ENCODE data around the gene COX8C.

Gene COX8C, protein sequence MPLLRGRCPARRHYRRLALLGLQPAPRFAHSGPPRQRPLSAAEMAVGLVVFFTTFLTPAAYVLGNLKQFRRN

GRCh38 chr14:93346926-93347721 lies at the start of gene COX8C:
TSS of gene COX8C (plus strand) at chr14:93347182. CDS start at chr14:93347269, 87 bp downstream.
- DNase-seq: no peak

GRCh38 chr14:93299416-93299815 lies 47.6 kb upstream of the COX8C start:
- no peak for DNase-seq

GRCh38 chr14:93299866-93300265 lies 47.1 kb upstream of the COX8C start:
- DNase-seq: no peak

DNA sequence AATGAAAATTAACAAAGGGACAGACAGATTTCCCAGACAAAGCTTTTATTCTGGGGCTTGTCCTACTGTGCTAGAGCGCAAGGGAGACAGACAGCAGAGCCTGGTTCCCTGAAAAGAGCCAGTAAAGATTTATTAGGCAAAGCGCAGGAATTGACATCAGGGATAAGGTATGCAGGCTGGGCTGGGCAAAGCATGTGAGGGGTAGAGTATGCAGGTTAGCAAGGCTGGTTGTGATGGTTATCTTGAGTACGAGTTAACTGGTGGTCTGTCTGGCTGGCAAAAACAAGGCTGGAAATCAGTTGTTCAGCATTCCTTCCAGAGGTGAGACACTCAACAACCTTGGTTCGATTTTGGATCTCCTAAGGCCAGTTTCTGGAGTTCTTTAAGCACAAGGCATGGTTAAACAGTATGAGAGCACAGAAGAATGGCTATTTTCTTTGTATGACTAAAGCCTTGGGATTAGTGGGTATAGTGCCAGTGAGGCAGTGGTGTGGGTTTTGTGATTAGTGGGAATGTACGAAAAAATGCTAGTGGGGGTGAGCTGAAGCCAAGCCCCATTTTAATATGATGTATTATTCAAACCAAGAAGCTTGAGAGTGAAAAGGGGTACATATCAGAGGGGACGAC lies 45.0 kb upstream of the COX8C start:
- DNase-seq: no peak

DNA sequence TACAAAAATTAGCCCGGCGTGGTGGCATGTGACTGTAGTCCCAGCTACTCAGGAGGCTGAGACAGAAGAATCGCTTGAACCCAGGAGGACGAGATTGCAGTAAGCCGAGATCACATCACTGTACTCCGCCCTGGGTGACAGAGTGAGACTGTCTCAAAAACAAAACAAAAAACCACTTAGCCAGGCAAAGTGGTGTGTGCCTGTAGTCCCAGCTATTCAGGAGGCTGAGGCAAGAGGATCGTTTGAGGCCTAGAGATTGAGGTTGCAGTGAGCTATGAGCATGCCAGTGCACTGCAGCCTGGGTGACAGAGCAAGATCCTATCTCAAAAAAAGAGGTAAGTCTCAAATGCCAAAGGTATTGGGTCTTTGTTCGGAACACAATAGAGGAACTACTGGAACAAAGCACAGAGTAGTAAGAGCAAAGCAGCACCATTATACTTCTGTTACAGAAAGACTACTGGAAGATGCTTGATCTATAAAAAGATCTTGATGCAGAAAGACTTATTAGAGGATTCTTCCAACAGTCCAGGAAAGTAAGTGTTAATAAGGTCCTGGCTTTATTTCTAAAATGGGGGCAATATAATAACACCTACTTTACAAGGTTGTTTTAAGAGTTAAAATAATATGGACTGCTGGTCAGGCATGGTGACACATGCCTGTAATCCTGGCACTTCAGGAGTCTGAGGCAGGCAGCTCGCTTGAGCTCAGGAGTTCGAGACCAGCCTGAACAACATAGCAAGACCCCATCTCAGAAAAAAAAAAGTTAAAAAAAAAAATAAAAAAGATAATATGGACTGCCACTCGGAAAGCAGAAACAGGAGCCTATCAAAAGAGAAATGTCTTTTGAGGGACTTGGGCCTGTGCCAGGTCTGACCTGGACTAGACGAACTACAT lies 44.0 kb upstream of the COX8C start:
- no peak for DNase-seq

GRCh38 chr14:93303659-93304058 lies 43.3 kb upstream of the COX8C start:
- DNase-seq: no peak

- no peak for DNase-seq
These were observed 42.2 kb upstream of the COX8C start for GRCh38 chr14:93304771-93305170.

DNA sequence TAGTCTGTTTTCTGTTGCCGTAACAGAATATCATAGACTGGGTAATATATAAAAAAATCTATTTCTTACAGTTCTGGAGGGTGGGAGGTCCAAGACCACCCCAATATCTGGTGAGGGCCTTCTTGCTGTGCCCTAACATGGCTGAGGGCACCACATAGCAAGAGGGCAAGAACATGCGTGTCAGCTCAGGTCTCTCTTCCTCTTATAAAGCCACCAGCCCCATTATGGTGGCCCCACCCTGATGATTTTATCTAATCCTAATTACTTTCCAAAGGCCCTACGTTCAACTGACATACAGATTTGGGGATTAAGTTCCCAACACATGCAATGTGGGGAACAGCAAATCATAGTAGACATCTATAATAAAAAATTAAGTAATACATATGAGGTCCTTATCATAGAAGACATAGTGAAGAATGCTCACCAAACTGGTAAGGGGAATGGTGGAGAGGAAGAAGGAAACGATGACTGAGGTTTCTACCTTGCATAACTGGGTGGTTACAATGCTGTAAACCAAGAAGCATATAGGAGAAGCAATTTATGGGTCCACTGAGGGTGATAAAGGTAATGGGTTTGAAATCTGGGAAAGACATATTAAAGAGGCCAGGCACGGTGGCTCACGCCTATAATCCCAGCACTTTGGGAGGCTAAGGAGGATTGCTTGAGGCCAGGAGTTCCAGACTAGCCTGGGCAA lies 41.1 kb upstream of the COX8C start:
- DNase-seq: no peak

DNA sequence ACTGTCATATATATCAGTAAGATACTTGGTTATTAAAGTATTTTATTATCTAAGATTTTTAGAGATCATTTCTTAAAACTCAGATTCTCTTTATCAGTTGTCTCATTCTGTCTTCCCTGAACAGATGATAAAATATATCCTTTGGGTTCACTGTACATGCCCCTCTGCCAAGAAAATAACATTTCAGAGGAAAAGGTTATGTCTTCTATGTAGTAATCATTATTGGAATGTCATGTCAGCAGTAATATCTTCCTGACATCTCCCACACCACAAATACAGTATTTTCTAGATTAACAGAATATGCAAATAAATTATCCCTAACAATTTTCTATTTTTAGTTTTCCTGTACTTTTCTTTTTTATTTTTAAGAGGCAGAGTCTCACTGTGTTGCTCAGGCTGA lies 40.2 kb upstream of the COX8C start:
- DNase-seq: no peak

DNA sequence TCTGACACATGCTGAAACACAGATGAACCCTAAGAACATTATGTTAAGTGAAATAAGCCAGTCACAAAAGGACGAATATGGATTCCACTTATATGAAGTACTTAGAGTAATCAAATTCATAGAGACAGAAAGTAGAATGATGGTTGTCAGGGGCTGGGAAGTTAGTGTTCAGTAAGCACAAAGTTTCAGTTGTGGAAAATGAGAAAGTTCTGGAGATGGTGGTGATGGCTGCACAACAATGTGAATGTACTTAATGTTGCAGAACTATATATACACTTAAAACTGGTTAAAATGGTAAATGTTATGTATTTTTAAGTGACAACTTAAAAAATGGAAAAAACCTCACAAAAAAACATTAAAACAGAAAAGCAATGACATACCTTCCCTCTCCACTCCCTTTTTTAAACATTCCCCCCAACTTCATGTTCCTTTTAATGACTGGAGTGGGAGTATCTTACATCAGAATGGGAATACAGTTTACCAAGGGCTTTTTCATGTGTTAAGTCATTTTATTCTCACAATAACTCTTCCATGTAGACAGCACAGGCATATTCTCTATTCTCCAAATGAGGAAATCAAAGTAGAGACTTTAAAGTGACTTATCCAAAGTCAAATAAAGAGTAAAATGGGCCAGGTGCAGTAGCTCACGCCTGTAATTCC lies 38.2 kb upstream of the COX8C start:
- DNase-seq: no peak

DNA sequence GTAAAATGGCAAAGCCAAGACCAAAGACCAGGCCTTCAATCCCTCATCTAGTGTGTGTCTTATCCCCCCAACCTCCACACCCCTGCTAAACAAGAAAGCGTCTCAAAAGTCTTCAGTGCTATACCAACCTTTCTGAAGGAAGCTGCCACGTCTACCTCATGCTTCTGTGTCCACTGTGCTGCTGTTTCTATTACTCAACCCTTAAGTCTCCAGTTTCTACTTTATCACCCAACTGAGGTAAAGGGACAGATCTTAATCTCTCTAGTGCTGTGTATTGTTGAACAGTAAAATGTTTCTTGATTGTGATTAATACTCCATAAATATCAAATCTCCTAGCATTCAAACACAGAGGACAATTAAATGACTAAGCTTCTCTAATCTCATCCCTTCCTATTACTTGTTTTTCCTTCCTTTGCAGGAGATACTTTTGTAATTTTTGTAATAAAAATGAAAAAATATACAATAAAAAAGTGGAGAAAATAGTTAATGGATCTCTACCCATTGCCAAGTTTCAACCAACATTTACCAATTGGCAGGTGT lies 37.5 kb upstream of the COX8C start:
- no peak for DNase-seq

DNA sequence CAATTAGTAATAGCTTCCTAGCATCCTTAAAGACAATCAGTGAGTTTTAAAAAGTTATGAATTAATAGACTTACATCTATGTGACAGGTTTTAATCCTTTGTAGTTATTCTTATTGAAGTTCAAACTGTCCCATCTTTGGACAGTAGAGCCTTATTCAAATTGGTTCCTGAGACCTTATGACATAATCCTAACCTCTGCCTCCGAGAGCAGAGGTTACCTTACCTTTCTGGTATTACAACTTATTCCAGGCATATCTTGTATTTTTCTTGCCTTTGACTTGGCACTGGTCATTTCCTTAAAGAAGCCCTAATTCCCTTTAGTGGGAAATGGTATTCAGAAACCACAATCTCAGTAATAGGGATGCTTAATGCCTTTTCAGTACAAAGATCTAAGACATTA lies 35.9 kb upstream of the COX8C start:
- DNase-seq: no peak

DNA sequence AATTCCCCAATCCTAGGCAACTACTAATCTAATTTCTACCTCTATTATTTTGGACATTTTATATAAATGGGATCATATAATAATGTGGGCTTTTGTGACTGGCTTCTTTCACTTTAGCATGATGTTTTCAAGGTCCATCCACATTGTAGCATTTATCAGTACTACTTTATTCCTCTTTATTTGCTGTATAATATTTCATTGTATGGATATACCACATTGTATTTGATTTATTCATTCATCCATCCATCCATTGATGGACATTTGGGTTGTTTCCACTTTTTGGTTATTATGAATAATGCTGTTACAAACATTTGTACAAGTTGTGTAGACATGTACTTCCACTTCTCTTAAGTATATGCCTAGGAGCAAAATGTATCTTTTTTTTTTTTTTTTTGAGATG lies 31.4 kb upstream of the COX8C start:
- DNase-seq: no peak

DNA sequence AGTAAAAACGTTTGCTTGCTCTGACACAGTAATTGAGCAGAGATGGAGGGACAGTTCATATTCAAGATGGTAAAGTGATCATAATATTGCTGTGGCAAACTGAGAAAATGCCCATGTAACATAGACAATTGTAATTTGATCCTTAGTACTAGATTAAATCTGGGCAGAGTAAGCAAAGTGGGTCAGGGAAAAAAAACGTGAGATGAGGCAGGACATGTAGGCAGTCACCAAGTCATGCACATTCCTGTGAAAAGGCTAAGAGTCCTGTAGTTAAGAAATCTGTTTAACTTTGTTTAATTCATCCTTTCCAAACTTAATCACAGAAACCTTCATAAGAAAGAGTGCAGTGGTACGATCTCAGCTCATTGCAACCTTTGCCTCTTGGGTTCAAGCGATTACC lies 30.3 kb upstream of the COX8C start:
- DNase-seq: no peak

GRCh38 chr14:93317210-93317874 lies 29.6 kb upstream of the COX8C start:
- DNase-seq: no peak

DNA sequence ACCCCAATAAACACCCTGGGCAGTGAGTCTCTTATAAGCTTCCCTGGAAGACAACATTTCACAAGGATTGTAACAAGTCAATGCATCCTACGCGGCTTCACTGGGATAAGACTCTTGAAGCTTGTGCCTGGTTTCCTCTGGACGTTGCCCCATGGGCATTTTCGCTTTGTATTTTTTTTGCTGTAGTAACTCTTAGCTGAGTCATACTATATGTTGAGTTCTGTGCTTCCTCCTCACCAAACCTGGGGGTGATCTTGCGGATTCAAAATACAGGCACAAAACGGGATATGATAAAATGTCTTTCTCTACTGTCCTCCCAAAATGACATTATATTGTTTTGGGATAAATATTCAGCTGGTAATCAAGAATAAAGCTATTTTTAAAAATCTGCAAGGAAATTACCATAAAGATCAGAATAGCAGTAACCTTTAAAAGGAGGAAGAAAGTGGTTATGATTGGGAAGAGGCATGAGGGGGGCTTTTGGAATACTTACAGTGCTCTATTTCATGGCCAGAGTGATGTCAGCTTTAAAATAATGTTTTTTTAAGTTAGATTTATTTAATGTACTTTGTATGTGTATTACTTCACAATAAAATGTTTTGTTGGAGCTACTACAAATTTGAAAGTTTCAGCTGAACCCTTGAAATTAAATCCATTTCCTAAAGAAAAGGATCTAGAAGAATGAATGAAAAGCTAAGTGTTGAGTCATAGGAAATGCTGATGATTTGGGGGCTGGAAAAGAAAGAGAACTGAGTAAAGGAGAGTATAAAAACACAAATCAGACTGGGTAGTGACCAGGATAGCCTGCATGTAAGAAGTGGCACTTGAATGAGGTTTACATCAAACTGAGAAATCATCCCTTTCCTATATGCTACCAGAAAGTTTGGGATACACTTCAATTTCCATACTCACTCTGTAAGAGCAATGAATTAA lies 28.8 kb upstream of the COX8C start:
- no peak for DNase-seq

DNA sequence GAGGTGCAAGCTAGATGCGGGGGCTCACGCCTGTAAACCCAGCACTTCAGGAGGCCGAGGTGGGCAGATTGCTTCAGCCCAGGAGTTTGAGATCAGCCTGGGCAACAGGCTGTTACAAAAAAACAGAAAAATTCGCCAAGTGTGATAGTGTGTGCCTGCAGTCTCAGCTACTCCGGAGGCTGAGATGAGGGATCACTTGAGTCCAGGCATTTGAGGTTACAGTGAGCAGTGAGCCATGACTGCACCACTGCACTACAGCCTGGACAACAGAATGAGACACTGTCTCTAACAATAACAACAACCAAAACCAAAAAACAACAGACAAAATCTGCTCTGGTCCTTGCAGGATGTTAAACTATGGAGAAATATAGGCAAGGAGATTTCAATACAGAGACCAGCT lies 28.1 kb upstream of the COX8C start:
- DNase-seq: no peak

- DNase-seq: no peak
These were observed 27.5 kb upstream of the COX8C start for GRCh38 chr14:93319494-93319893.

DNA sequence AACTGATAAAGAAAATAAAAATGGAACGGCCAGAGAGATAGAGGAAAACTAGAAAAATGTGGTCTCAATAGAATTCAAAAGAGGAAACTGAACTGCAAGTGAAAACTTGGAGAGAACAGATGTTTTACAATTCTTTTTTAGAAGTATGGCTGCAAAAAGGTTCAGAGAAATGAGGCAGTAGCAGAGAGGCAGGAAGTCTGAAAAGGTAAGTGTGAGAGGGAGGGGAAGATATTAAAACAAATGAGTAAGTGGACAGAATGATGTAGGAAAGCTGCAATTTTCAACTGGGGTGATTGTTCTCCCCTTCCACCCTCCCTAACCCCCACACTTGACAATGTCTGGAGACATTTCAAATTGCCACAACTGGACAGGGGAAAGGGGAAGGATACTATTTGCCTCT lies 27.0 kb upstream of the COX8C start:
- no peak for DNase-seq

DNA sequence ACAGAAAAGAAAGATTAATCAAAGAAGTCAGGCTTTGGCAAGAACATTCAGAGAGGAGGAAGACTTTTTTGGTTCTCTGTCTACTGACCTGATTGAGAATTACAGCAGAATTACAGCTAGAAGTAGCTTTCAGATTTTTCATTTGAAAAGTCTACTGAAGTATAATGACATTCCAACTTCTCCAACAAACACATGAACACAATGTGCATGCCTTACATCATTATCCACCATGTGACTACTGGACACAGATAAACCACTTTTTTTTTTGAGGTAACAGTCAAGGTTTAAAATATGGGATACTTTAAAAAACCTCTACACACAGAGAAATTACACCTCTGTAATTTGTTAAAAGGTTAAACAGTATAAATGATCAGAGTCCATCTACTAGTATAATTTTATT lies 26.5 kb upstream of the COX8C start:
- no peak for DNase-seq

Measured in NCI-H1092 (cell line).